AG08396 (cell line): ENCODE results near the gene ZNF532.

ENCODE experiments used
- DNase-seq: peaks from one replicate; pipeline ENCODE4 v3.0.0; 2012; ENCODE audit warnings: low spot score, mixed read lengths

Gene ZNF532

GRCh38 chr18:58947136-58947732, 82.6 kb downstream of the ZNF532 start:
- no peak for DNase-seq

DNA sequence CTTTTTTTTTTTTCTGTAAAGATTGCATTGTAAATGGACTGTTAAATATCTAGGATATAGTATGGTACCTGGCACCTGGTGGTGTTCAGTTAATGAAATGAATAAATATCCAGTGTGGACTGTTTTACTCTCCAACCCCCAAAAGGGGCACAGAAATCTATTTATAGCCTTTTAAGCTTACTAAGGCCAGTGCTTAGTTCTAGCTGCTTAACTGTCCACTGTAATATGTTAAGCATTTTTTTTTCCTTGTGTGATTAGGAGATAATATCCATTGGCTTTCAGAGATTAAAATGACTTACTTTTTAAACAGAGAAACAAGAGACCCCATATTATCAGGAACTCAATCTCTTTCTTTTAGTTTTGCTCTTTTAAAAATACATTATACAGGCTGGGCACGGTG, 84.4 kb downstream of the ZNF532 start:
- no peak for DNase-seq

DNA sequence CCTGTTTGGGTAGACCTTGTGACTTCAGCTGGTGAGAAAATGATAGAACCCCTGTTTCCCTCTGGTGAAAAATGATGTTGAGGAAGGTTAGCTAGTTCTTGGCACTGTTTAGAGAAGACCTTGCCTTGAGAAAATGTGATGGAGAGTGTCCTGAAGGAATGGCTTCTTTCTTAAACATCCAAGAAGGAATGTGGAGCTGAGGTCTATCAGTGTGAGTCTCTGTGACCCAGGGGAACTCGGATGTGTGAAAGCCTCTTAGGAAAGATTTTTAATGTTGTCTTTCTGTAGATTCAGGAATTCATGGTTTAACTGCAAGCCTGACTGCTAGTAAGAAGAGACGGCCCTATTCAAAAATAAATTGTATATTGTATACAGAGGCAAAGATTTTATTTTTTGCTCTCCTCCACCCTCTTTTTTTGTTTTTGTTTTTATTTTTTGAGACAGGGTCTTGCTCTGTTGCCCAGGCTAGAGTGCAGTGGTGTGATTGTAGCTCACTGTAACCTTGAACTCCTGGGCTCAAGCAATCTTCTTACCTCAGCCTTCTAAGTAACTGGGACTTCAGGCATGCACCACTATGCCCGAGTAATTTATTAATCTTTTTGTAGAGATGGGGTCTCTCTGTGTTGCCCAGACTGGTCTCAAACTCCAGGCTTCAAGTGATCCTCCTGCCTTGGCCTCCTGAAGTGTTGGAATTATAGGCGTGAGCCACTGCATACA, 87.5 kb downstream of the ZNF532 start:
- no peak for DNase-seq

DNA sequence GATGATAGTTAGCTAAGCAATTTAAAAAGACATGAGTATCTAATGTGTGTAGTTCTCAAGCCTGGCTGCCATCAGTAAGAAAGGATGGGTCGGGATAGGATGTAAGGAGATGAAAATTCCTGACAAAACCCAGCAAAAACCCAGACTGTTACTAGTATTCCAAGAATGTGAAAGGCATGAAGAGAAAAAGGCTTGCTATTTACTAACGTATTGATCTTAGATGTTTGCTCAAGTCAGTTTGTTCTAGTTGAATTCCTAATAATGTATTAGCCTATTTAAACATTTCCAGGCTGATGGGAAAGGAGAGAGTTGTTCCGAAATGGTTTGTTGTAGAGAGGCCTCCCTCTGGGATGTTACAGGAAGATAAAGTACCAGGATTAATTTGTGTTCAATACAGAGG, 88.2 kb downstream of the ZNF532 start:
- no peak for DNase-seq

DNA sequence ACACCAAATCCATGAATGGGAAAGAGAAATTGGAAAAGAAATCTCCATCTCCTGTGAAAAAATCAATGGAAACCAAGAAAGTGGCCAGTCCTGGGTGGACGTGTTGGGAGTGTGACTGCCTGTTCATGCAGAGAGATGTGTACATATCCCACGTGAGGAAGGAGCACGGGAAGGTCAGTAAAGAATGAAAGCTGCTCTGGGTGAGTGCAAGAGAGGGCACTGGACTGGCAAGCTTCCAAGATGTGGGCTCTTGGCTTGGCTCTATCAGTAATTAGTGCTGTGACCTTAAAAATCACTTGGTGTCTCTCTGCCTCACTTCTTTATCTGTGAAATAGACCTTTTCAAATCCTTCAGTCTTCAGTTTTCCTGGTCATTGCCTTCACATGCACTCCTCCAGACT, 89.0 kb downstream of the ZNF532 start:
- DNase-seq = no peak

DNA sequence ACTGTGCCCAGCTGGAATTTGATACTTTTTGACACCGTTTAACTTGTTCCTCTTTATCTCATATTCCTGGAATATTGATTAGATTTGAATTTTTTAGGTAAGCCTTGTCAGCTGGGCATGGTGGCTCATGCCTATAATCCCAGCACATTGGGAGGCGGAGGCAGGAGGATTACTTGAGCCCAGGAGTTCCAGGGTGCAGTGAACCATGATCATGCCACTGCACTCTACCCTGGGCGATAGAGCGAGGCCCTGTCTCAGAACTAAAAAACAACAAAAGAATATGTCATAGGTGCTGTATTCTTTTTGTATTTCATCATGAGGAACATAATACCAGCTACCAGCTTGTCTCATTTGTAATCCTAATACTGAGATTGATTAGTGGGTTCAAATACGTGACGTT, 90.3 kb downstream of the ZNF532 start:
- no peak for DNase-seq

GRCh38 chr18:58955738-58956137, 91.1 kb downstream of the ZNF532 start:
- DNase-seq = no peak

- no peak for DNase-seq
These were observed 94.0 kb downstream of the ZNF532 start for GRCh38 chr18:58958628-58959027.

DNA sequence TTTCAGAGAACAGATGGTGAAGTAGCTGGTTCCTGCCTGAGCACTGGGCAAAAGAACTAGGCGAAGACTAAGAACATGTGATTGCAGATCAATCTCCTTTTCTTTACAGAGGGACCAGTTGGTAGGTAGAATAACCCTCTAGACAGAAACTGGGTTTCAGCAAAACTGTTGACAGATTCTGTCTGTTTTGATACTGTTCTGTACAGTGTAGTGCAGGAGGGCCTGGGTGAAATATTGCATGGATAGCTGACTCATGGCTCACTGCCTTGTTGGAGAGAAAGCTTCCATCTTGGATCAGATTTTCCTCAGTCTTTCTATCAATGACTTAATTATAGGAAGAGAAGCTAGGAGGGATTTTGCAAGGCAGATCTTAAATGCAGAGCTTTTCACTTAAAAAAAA, 95.8 kb downstream of the ZNF532 start:
- no peak for DNase-seq

DNA sequence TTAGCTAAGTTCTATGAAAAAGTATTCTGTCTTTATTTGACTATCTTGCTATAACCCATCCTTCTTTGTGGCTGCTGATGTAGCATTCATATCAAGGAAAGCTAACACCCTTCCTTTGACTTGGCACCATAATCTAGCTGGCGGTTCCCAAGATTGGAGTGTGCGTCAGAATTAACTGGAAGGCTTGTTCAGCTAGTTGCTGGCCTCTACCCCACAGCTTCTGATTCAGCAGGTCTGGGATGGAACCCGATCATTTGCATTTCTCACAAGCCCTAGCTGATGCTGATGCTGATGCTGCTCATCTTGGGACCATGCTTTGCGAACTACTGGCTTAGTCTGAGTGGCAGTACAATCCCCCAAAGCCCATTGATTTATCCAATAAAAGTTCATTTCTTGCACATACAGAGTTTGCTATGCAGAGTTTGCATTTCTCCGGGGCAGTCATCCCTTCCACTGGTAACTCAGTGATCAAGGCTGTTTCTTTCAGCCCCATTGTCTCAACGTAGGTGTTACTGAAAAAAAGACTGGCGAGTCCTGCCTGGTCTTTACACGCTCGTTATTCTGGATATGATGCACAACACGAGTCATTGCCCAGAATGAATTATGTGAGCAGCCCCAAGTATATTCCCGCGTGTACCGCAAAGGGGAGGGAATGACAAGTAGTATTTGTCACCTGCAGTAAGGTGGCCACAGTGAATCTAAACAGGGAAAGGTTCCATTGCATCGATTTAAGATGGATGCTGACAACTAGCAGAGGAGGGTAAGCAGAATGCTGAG, 96.5 kb downstream of the ZNF532 start:
- DNase-seq = no peak

GRCh38 chr18:58962336-58962735, 97.7 kb downstream of the ZNF532 start:
- DNase-seq = no peak

DNA sequence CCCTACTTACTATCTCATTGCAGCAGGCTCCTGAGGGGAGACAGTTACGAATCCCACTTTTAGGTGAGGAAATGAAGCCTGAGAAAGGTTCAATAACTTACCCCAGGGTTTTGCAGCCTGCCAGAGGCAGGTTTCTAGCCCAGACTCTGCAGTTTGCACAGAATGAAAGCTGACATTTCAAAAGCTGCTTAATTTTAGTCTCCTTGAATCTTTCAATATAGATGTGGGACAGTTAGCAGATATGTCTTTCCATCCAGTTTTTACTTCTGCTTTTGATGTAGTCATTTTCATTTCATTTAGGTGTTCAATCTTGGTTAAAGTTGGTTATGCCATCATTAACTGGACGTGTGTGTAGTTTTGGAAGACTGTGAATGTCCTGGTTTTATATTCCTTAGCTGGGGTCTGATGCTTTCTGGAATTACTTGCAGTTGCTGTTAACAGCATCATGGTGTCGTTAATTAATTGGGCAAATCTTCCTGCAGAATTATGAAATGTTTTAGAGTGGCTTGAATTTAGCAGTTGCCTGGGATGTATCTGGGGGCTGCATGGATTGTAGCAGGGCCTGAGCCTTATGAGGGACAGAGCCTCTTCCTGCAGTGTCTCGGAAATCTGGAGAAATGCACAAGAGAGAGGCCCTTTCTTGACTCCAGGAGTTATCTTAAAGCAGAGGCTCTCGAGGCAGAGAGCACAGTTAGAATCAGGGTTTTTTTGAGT, 100.8 kb downstream of the ZNF532 start:
- no peak for DNase-seq

- no peak for DNase-seq
These were observed 101.5 kb downstream of the ZNF532 start for GRCh38 chr18:58966005-58966677.

DNA sequence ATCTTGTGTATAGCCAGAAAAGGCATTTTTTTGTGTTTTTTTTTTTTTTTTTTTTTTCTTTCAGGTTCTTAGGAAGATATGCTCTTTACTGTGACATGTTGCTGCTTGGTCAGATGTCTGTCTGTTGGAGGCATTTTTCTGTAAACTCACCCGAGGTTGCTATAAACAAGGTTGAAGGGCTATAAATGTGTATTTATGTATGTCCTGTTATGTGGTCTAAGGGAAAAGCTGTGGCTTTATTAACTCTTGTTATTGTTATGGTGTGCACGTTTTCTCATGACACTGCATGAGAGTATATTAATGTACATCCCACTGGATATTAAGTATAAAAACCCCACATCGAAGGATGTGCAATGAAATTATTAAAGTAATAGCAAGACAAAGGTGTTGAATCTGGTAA, 102.0 kb downstream of the ZNF532 start:
- DNase-seq = no peak

- DNase-seq = peak; percentile 24
These were observed 103.1 kb downstream of the ZNF532 start for GRCh38 chr18:58967751-58968254.

- no peak for DNase-seq
These were observed 106.5 kb downstream of the ZNF532 start for GRCh38 chr18:58970943-58971790.

DNA sequence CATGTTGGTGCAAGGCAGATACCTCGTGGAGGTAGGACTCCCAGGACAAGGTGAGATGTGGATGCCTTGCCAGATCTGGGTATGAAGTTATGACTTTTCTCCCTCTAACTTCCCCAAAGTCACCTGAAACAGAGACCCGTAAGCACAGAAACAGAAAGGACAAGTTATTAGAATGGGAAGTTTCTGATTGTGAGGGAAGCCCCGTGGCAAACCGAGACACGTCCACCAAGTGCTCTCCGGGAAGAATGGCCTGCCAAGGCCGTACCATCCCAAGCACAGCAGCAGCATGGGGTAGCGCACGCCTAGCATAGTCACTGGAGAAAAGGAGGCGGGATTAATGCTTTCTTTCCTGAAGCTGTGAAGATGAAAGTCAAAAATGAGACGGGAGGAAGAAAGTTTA, 110.6 kb downstream of the ZNF532 start:
- no peak for DNase-seq

DNA sequence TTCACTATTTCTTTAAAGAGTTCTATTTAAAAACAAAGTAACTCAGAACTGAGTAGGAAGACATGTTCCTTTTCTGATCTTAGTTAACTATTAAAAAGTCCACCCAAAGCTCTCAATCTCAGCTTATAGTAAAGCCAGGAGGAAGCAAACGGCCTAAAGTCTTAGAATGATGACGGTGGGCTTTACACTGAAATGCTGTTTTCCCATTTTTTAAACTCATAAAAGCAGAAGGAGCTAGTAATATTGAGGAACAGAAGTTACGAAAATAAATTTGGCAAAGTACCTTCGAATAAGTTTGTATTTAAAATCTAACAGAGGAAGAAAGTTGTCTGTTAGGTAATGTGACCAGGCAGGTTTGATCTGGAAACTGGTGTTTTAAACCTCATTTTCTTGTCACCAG, 111.1 kb downstream of the ZNF532 start:
- no peak for DNase-seq

DNA sequence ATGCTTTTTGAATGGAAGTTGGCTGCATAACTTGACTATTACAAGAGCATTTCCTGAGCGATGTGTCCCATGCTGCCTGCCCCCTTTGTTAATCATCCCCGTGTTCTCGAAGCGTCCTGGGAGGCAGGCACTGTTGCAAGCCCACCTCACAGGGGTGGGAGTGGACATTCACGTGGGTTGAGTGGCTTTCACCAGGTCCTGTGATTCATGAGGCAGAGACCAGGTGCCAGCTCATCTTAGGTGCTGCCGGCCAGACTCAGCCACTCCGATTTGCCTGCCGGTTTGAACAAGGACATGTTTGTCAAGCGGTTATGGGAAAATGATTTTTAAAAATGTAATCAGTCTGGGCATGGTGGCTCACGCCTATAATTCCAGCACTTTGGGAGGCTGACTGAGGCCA, 112.5 kb downstream of the ZNF532 start:
- DNase-seq = no peak

DNA sequence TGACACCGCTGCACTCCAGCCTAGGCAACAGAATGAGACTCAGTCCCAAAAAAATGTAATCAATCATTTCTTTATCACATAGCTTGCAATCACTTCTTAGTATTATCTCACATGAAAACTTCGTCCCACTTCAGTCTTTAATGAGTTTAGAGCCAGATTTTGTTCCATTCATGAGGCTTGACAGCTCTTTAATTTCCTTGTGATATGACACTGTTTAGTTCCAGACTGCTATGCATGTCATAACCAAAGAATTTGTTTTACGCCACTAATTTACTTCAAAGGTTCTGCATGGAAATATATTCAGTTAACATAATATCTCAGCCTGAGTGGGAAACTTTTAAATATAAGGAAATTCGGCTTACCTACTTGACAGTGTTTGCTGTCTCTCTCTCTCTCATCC, 113.1 kb downstream of the ZNF532 start:
- no peak for DNase-seq

DNA sequence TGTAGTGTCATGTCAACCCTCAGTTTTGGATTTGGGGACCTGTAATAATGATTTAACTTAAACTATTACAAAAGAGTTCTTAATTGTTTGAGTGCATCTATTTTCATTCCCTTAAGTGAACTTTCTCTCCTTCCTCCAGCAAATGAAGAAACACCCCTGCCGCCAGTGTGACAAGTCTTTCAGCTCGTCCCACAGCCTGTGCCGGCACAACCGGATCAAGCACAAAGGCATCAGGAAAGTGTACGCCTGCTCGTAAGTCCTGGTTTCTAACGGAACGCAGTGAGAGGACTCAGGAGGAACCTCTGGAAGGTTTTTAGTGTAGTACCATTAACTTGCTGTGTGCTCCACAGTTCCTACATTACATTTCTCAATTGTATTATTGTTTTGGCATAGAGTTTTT, 114.2 kb downstream of the ZNF532 start:
- DNase-seq = no peak
